Endothelial cell of umbilical vein (primary cell): ENCODE data around the gene TENM4. TPM values are rescaled to one million over a fixed set of nuclear protein-coding genes. Genes with fewer than 3 reads are reported as not detected.

Experiments used
- BruUV-seq: library from RNA; stranded (reverse); fragments of 400-500 nt; replicated peaks from 2 replicates; lab custom pipeline; 2021; lab: Mats Ljungman, UMichigan
- CTCF ChIA-PET: fragments of 300-600, 350-600 bp; sonication (Branson Sonifier 250); formaldehyde crosslinking; loops from one replicate; lab custom pipeline; 2021; ENCODE audit warnings: antibody characterized with exemption, inconsistent platforms; lab: Charles Lee
- POLR2A ChIA-PET: fragments of 300-600, 350-600 bp; sonication (Branson Sonifier 250); formaldehyde crosslinking; loops from one replicate; lab custom pipeline; 2021; ENCODE audit warnings: antibody characterized with exemption, inconsistent platforms; lab: Charles Lee
- DNase-seq: peaks from one replicate; pipeline ENCODE4 v3.0.0-alpha.2; 2011; ENCODE audit warnings: low read depth, low spot score
- FAIRE-seq: peaks from 2 replicates; lab custom pipeline; 2011; peaks lifted over from hg19 to GRCh38; lab: Jason Lieb, UNC
- H2AFZ ChIP-seq: 2 replicates; pipeline ENCODE4 v1.6.0; 2012; ENCODE audit warnings: low read depth, low read length, control low read depth, inconsistent platforms
- H3K27ac ChIP-seq: 2 replicates; pipeline ENCODE4 v1.5.1; 2011; ENCODE audit warnings: low read depth, mild to moderate bottlenecking, control low read depth, low read length, moderate library complexity; ENCODE audit not compliant: insufficient read depth
- H3K27me3 ChIP-seq, 2 experiments: 2 replicates each; pipeline versions ENCODE4 v1.6.0 to v1.6.1; 2011; ENCODE audit warnings: low read length in 2 of 2, mixed read lengths in 1 of 2; ENCODE audit not compliant: control insufficient read depth in 2 of 2, insufficient read depth in 2 of 2
- H3K36me3 ChIP-seq, 2 experiments: 2 replicates in 1 of 2; 3 replicates in 1 of 2; pipeline ENCODE4 v1.5.1; 2011; ENCODE audit warnings: low read length in 2 of 2, mild to moderate bottlenecking in 1 of 2, moderate library complexity in 1 of 2; ENCODE audit not compliant: control insufficient read depth in 2 of 2, insufficient read depth in 2 of 2; ENCODE audit errors: extremely low read depth in 1 of 2
- H3K4me1 ChIP-seq: 3 replicates; pipeline ENCODE4 v1.5.1; 2011; ENCODE audit warnings: mild to moderate bottlenecking, low read length; ENCODE audit not compliant: control insufficient read depth, insufficient read depth; ENCODE audit errors: extremely low read depth
- H3K4me2 ChIP-seq: 2 replicates; pipeline ENCODE4 v1.6.1; 2011; ENCODE audit warnings: low read length, control low read depth, mixed read lengths; ENCODE audit not compliant: insufficient read depth
- H3K4me3 ChIP-seq, 3 experiments: fragments of 200-600 bp in 1 of 3; sonication (generic), shearing (Covaris generic) in 1 of 3; replicated peaks in 1 of 3; 2 replicates each; pipeline ENCODE4 v1.5.1; 2011 to 2016; ENCODE audit warnings: control low read depth in 3 of 3, low read length in 3 of 3, mild to moderate bottlenecking in 2 of 3, inconsistent platforms in 1 of 3, low read depth in 1 of 3, moderate library complexity in 1 of 3; ENCODE audit not compliant: insufficient read depth in 1 of 3
- H3K79me2 ChIP-seq: 2 replicates; pipeline ENCODE4 v1.6.0; 2012; ENCODE audit warnings: low read length, inconsistent platforms; ENCODE audit not compliant: control insufficient read depth, insufficient read depth
- H3K9ac ChIP-seq: replicated peaks from 2 replicates; pipeline ENCODE3; 2011; ENCODE audit warnings: low read length, control low read depth; ENCODE audit not compliant: insufficient read depth; ENCODE audit errors: extremely low read depth
- H3K9me1 ChIP-seq: replicated peaks from 3 replicates; pipeline ENCODE4 v1.6.0; 2011; ENCODE audit warnings: mild to moderate bottlenecking, low read length; ENCODE audit not compliant: control insufficient read depth, insufficient read depth; ENCODE audit errors: extremely low read depth
- H3K9me3 ChIP-seq: replicated peaks from 2 replicates; pipeline ENCODE4 v1.5.1; 2012; ENCODE audit warnings: low read length, inconsistent platforms; ENCODE audit not compliant: control insufficient read depth, insufficient read depth
- H4K20me1 ChIP-seq: replicated peaks from 2 replicates; pipeline ENCODE3; 2011; ENCODE audit warnings: mild to moderate bottlenecking, low read length; ENCODE audit not compliant: control insufficient read depth, insufficient read depth; ENCODE audit errors: extremely low read depth
- CTCF ChIP-seq, 2 donors: IDR thresholded peaks; 1 replicate in 1 of 2; 2 replicates in 1 of 2; pipeline ENCODE4 v1.5.1; 2011; ENCODE audit warnings: low read length in 2 of 2, mild to moderate bottlenecking in 2 of 2, moderate library complexity in 2 of 2, control low read depth in 1 of 2, inconsistent platforms in 1 of 2, low read depth in 1 of 2; ENCODE audit not compliant: insufficient read depth in 1 of 2; ENCODE audit errors: extremely low read depth in 1 of 2
- EZH2 ChIP-seq: IDR thresholded peaks from 2 replicates; pipeline ENCODE4 v1.6.1; 2012; ENCODE audit warnings: borderline replicate concordance, low read depth, mild to moderate bottlenecking, moderate library complexity, low read length, inconsistent platforms; ENCODE audit not compliant: severe bottlenecking
- FOS ChIP-seq: IDR thresholded peaks from 2 replicates; pipeline ENCODE4 v1.6.1; 2011; ENCODE audit warnings: mild to moderate bottlenecking, low read length, moderate library complexity, borderline replicate concordance; ENCODE audit not compliant: insufficient read depth
- GATA2 ChIP-seq: IDR thresholded peaks from 2 replicates; pipeline ENCODE4 v1.7.0; 2011; ENCODE audit warnings: low read depth, mild to moderate bottlenecking, moderate library complexity, mixed read lengths, low read length; ENCODE audit not compliant: insufficient read length, insufficient read depth
- JUN ChIP-seq: IDR thresholded peaks from 2 replicates; pipeline ENCODE4 v1.6.1; 2011; ENCODE audit warnings: borderline replicate concordance, low read depth; ENCODE audit not compliant: insufficient read length, insufficient read depth
- MYC ChIP-seq: IDR thresholded peaks from one replicate; pipeline ENCODE4 v1.6.1; 2011; ENCODE audit warnings: mild to moderate bottlenecking, low read depth, low read length
- POLR2AphosphoS5 ChIP-seq: IDR thresholded peaks from 2 replicates; pipeline ENCODE4 v1.6.1; 2012; ENCODE audit warnings: low read depth, mild to moderate bottlenecking, control low read depth, low read length, moderate library complexity; ENCODE audit not compliant: insufficient read depth
- dilution Hi-C: fragments of 300-500 bp; cut with MboI; formaldehyde crosslinking; loops from one replicate; pipeline ENCODE4 v1.15.0; 2019; ENCODE audit warnings: low sequenced_read_pairs; ENCODE audit not compliant: extremely low pct_ligation_motif_present
- intact Hi-C: fragments of 100-400 bp; cut with micrococcal nuclease; formaldehyde crosslinking; loops from one replicate; pipeline ENCODE4 v1.10.0; 2022
- polyA plus RNA-seq, 4 experiments: library from polyadenylated mRNA; depleted of rRNA in 3 of 4; stranded (reverse) in 3 of 4; unstranded in 1 of 4; fragments of >200 nt; gene quantifications; 2 replicates each; pipeline versions ENCODE4 v1.2.1 to v1.2.3, GENCODE V29; 2011 to 2012; ENCODE audit warnings: missing spikeins in 1 of 4
- total RNA-seq: library from RNA; stranded (reverse); gene quantifications from 2 replicates; pipeline ENCODE4 v1.2.3, GENCODE V29; 2021

The TENM4 gene
- total and polyA plus RNA-seq, 2 donors (not counting 3 experiments of a cell fraction or from before 2014, with no cell fraction given): 0.06 to 0.27 TPM

DNA sequence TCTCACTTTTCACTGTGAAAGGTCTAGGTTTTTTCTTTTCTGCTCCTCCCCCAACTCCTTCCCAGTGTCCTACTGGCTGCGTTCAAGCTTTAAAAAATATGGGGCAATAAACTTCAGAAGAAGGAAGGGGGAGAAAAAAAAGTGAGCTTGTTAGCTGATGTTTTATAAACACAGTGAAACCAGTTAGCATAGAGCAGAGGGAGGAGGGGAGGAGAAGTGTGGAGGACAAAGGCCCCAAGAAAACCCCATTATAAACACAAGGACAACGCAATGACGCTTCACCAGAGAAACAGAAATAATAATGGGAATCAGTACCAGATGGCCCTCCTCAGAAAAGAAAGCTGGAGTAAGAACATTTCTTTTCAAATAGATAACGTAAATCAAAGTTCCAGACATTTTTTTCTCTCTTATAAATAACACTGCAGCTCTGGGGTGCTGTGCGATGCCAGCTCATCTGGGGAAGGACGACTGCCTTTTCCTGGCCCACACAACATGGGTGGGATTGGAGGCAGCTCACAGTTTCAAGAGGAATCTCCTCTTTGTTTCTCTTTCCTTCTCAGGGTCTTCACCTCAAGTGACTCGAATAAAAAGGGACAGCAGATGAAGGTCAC, 630.8 kb downstream of the TENM4 start:
- no peak overlapping the region for H3K9ac ChIP-seq
- no peaks in the 10 kb centered on the region for H3K36me3 ChIP-seq
- H3K4me2 ChIP-seq: no peak overlapping the region
- TF ChIP-seq FOS (no peak), CTCF (IDR thresholded peaks at IDR 0.05; ENCODE audit: extremely low read depth in 1 of 2, insufficient read depth in 1 of 2, low read depth in 1 of 2, low read length in 2 of 2) (no peak), EZH2 (no peak), JUN (no peak)
- no peaks in the 10 kb centered on the region for H3K79me2 ChIP-seq
- POLR2A ChIA-PET: no interaction called here
- H2AFZ ChIP-seq: no peak overlapping the region
- intact Hi-C loops (no loop called here), dilution Hi-C loops (no loop called here)
- CTCF ChIA-PET: interaction anchor here (1.1 to 4.4 kb wide), 2 partner anchors 8 to 12 kb away, joined by 3 to 38 read pairs; no protein-coding TSS in a partner anchor
- peaks cover 4% of the 10 kb centered on the region for H3K4me1 ChIP-seq
- DNase-seq: no peak
- H4K20me1 ChIP-seq: no peaks in the 10 kb centered on the region
- no peaks in the 10 kb centered on the region for H3K9me1 ChIP-seq
- BruUV-seq: no TSS peak
- no peak overlapping the region for H3K27ac ChIP-seq
- H3K4me3 ChIP-seq: no peak overlapping the region
- no peaks in the 10 kb centered on the region for H3K9me3 ChIP-seq
- no peak for FAIRE-seq
- H3K27me3 ChIP-seq: no peaks in the 10 kb centered on the region

- H3K36me3 ChIP-seq: no peaks in the 10 kb centered on the region
- BruUV-seq: no TSS peak
- peak; percentile 4 for FAIRE-seq
- no peaks in the 10 kb centered on the region for H4K20me1 ChIP-seq
- CTCF ChIA-PET: interaction anchor here (4.4 kb wide), 1 partner anchor 10 kb away, joined by 38 read pairs; no protein-coding TSS in a partner anchor
- peak; percentile 46 for DNase-seq
- intact Hi-C loops (no loop called here), dilution Hi-C loops (no loop called here)
- no peak overlapping the region for H3K27ac ChIP-seq
- TF ChIP-seq MYC (no peak), EZH2 (no peak), FOS (no peak), JUN (no peak), GATA2 (no peak), POLR2AphosphoS5 (no peak)
- H3K79me2 ChIP-seq: no peaks in the 10 kb centered on the region
- peaks cover 4% of the 10 kb centered on the region for H3K4me1 ChIP-seq
- POLR2A ChIA-PET: no interaction called here
- H2AFZ ChIP-seq: peak overlapping the region; percentile 31
- H3K9me1 ChIP-seq: no peaks in the 10 kb centered on the region
- no peak overlapping the region for H3K4me3 ChIP-seq
- no peaks in the 10 kb centered on the region for H3K9me3 ChIP-seq
- H3K9ac ChIP-seq: no peak overlapping the region
- H3K4me2 ChIP-seq: no peak overlapping the region
- H3K27me3 ChIP-seq: no peaks in the 10 kb centered on the region
Observed at GRCh38 chr11:78808923-78809322, 631.9 kb downstream of the TENM4 start.
